Naive B cell (primary cell): ENCODE measurements around the gene CDKAL1. TPM values are rescaled to one million over a fixed set of nuclear protein-coding genes. Genes with fewer than 3 reads are reported as not detected.
A peak's percentile ranks its signal among the peaks of the same experiment; 100 is the strongest.

Source experiments
- ATAC-seq, 2 donors: fragments of 150-1000 bp; cut with Tn5 transposase; 2 replicates each; pipeline ENCODE4 v1.10.0; 2021; ENCODE audit warnings: low read depth in 2 of 2, mild to moderate bottlenecking in 2 of 2, moderate library complexity in 2 of 2
- DNase-seq: peaks from one replicate; pipeline ENCODE4 v3.0.0; 2022
- H3K27ac Mint-ChIP-seq, 6 donors: one replicate each; pipeline ENCODE4 v1.8.0; 2020 to 2022; ENCODE audit warnings: mild to moderate bottlenecking in 6 of 6, mixed read lengths in 6 of 6, moderate library complexity in 5 of 6, inconsistent platforms in 2 of 6
- H3K27me3 Mint-ChIP-seq, 3 donors: one replicate each; pipeline ENCODE4 v1.8.0; 2021 to 2022; ENCODE audit warnings: mixed read lengths in 3 of 3, mild to moderate bottlenecking in 1 of 3
- H3K36me3 Mint-ChIP-seq, 2 donors: one replicate each; pipeline ENCODE4 v1.8.0; 2020 to 2022; ENCODE audit warnings: mixed read lengths in 2 of 2, inconsistent platforms in 1 of 2, mild to moderate bottlenecking in 1 of 2
- H3K4me1 Mint-ChIP-seq, 3 donors: one replicate each; pipeline ENCODE4 v1.8.0; 2020 to 2022; ENCODE audit warnings: mixed read lengths in 3 of 3, inconsistent platforms in 1 of 3, mild to moderate bottlenecking in 1 of 3, moderate library complexity in 1 of 3
- H3K4me3 Mint-ChIP-seq, 8 donors: one replicate each; pipeline ENCODE4 v1.8.0; 2020 to 2022; ENCODE audit warnings: mild to moderate bottlenecking in 8 of 8, mixed read lengths in 8 of 8, moderate library complexity in 8 of 8, inconsistent platforms in 2 of 8
- H3K9me3 Mint-ChIP-seq, 7 donors: one replicate each; pipeline ENCODE4 v1.8.0; 2020 to 2022; ENCODE audit warnings: mixed read lengths in 7 of 7, mild to moderate bottlenecking in 5 of 7, inconsistent platforms in 2 of 7, moderate library complexity in 1 of 7
- polyA plus RNA-seq, 6 donors: library from polyadenylated mRNA; unstranded; fragments of 300-500 nt; fragmentation: Illumina TruSeq; gene quantifications; one replicate each; pipeline ENCODE4 v1.2.3, GENCODE V29; 2021; ENCODE audit warnings: low read depth in 6 of 6

CDKAL1 gene
- polyA plus RNA-seq, 6 donors from 2014 or later: 27.0 to 40.2 (median 33.6) TPM

- Mint-ChIP-seq H3K9me3 (no peaks in the 10 kb centered on the region), H3K27me3 (no peaks in the 10 kb centered on the region), H3K4me3 (no peak overlapping the region), H3K36me3 (no peaks in the 10 kb centered on the region), H3K4me1 (peaks cover 10 to 26% (median 19%) of the 10 kb centered on the region in 3 donors), H3K27ac (peak overlapping the region in 1 of 6 donors; percentile 7)
- DNase-seq (no peak), ATAC-seq (no peak)
Observed at GRCh38 chr6:20703049-20703448, 168.8 kb downstream of the CDKAL1 start.

GRCh38 chr6:20704325-20705025 is 170.2 kb downstream of the CDKAL1 start:
- Mint-ChIP-seq H3K4me3 (no peak overlapping the region), H3K36me3 (no peaks in the 10 kb centered on the region), H3K27ac (peak overlapping the region in 2 of 6 donors; percentile 12 to 22), H3K9me3 (no peaks in the 10 kb centered on the region), H3K27me3 (no peaks in the 10 kb centered on the region), H3K4me1 (peaks cover 10 to 28% (median 22%) of the 10 kb centered on the region in 3 donors)
- no peak for ATAC-seq
- no peak for DNase-seq

- Mint-ChIP-seq H3K27ac (no peak overlapping the region), H3K9me3 (no peaks in the 10 kb centered on the region), H3K27me3 (no peaks in the 10 kb centered on the region), H3K4me1 (peaks cover 10 to 28% (median 22%) of the 10 kb centered on the region in 3 donors), H3K36me3 (no peaks in the 10 kb centered on the region), H3K4me3 (no peak overlapping the region)
- ATAC-seq (no peak), DNase-seq (no peak)
Observed at GRCh38 chr6:20705741-20706140, 171.5 kb downstream of the CDKAL1 start.

- no peak overlapping the region for H3K27ac Mint-ChIP-seq
- no peak for DNase-seq
- H3K4me3 Mint-ChIP-seq: no peak overlapping the region
- no peak for ATAC-seq
- H3K27me3 Mint-ChIP-seq: no peaks in the 10 kb centered on the region
- H3K4me1 Mint-ChIP-seq: peaks cover 10 to 26% (median 22%) of the 10 kb centered on the region in 3 donors
- no peaks in the 10 kb centered on the region for H3K9me3 Mint-ChIP-seq
- no peaks in the 10 kb centered on the region for H3K36me3 Mint-ChIP-seq
Observed at GRCh38 chr6:20706238-20706938, 172.1 kb downstream of the CDKAL1 start.

GRCh38 chr6:20706939-20707485 is 172.8 kb downstream of the CDKAL1 start:
- Mint-ChIP-seq H3K27ac (no peak overlapping the region), H3K4me1 (peaks cover 8 to 25% (median 24%) of the 10 kb centered on the region in 3 donors), H3K27me3 (no peaks in the 10 kb centered on the region), H3K36me3 (peaks cover 0 to 1% of the 10 kb centered on the region in 2 donors), H3K9me3 (no peaks in the 10 kb centered on the region), H3K4me3 (no peak overlapping the region)
- DNase-seq: no peak
- ATAC-seq: no peak

GRCh38 chr6:20707870-20708269 is 173.6 kb downstream of the CDKAL1 start:
- Mint-ChIP-seq H3K4me1 (peaks cover 5 to 29% (median 21%) of the 10 kb centered on the region in 3 donors), H3K36me3 (peaks cover 0 to 3% of the 10 kb centered on the region in 2 donors), H3K27me3 (no peaks in the 10 kb centered on the region), H3K9me3 (no peaks in the 10 kb centered on the region), H3K4me3 (no peak overlapping the region), H3K27ac (no peak overlapping the region)
- ATAC-seq (no peak), DNase-seq (no peak)

- Mint-ChIP-seq H3K36me3 (peaks cover 0 to 3% of the 10 kb centered on the region in 2 donors), H3K27ac (peak overlapping the region in 1 of 6 donors; percentile 57), H3K9me3 (no peaks in the 10 kb centered on the region), H3K4me3 (no peak overlapping the region), H3K4me1 (peaks cover 5 to 29% (median 20%) of the 10 kb centered on the region in 3 donors), H3K27me3 (no peaks in the 10 kb centered on the region)
- no peak for ATAC-seq
- no peak for DNase-seq
Observed at GRCh38 chr6:20708367-20709124, 174.3 kb downstream of the CDKAL1 start.

GRCh38 chr6:20709451-20709850 is 175.2 kb downstream of the CDKAL1 start:
- DNase-seq: no peak
- no peaks in the 10 kb centered on the region for H3K27me3 Mint-ChIP-seq

GRCh38 chr6:20710341-20710740 is 176.1 kb downstream of the CDKAL1 start:
- H3K36me3 Mint-ChIP-seq: peaks cover 0 to 3% of the 10 kb centered on the region in 2 donors
- DNase-seq (no peak), ATAC-seq (no peak)
- peaks cover 5 to 22% (median 14%) of the 10 kb centered on the region in 3 donors for H3K4me1 Mint-ChIP-seq
- H3K27ac Mint-ChIP-seq: no peak overlapping the region
- H3K27me3 Mint-ChIP-seq: no peaks in the 10 kb centered on the region
- no peak overlapping the region for H3K4me3 Mint-ChIP-seq
- H3K9me3 Mint-ChIP-seq: no peaks in the 10 kb centered on the region

More at GRCh38 chr6:20709451-20709850, 175.2 kb downstream of the CDKAL1 start:
- H3K9me3 Mint-ChIP-seq: no peaks in the 10 kb centered on the region
- peaks cover 0 to 3% of the 10 kb centered on the region in 2 donors for H3K36me3 Mint-ChIP-seq
- ATAC-seq: no peak
- no peak overlapping the region for H3K4me3 Mint-ChIP-seq
- H3K4me1 Mint-ChIP-seq: peaks cover 5 to 22% (median 14%) of the 10 kb centered on the region in 3 donors
- H3K27ac Mint-ChIP-seq: no peak overlapping the region

GRCh38 chr6:20711518-20711917 is 177.3 kb downstream of the CDKAL1 start:
- ATAC-seq: no peak
- Mint-ChIP-seq H3K36me3 (peaks cover 0 to 3% of the 10 kb centered on the region in 2 donors), H3K27ac (peak overlapping the region in 2 of 6 donors; percentile 37 to 39)

GRCh38 chr6:20712011-20712410 is 177.8 kb downstream of the CDKAL1 start:
- Mint-ChIP-seq H3K4me1 (peaks cover 5 to 15% (median 5%) of the 10 kb centered on the region in 3 donors), H3K36me3 (peaks cover 0 to 3% of the 10 kb centered on the region in 2 donors), H3K27me3 (no peaks in the 10 kb centered on the region), H3K4me3 (no peak overlapping the region), H3K9me3 (no peaks in the 10 kb centered on the region), H3K27ac (peak overlapping the region in 2 of 6 donors; percentile 37 to 47)
- no peak for ATAC-seq
- no peak for DNase-seq

More at GRCh38 chr6:20711518-20711917, 177.3 kb downstream of the CDKAL1 start:
- Mint-ChIP-seq H3K4me3 (no peak overlapping the region), H3K9me3 (no peaks in the 10 kb centered on the region), H3K4me1 (peaks cover 5 to 15% (median 5%) of the 10 kb centered on the region in 3 donors), H3K27me3 (no peaks in the 10 kb centered on the region)
- DNase-seq: no peak

GRCh38 chr6:20715135-20715806 is 181.0 kb downstream of the CDKAL1 start:
- Mint-ChIP-seq H3K9me3 (no peaks in the 10 kb centered on the region), H3K27ac (no peak overlapping the region), H3K36me3 (peaks cover 0 to 3% of the 10 kb centered on the region in 2 donors), H3K4me1 (peaks cover 5 to 18% (median 7%) of the 10 kb centered on the region in 3 donors), H3K4me3 (no peak overlapping the region), H3K27me3 (no peaks in the 10 kb centered on the region)
- ATAC-seq (no peak), DNase-seq (no peak)

GRCh38 chr6:20716865-20717264 is 182.6 kb downstream of the CDKAL1 start:
- Mint-ChIP-seq H3K4me3 (no peak overlapping the region), H3K27me3 (no peaks in the 10 kb centered on the region), H3K36me3 (peaks cover under 1 to 4% of the 10 kb centered on the region in 2 donors)

More at GRCh38 chr6:20716865-20717264, 182.6 kb downstream of the CDKAL1 start:
- H3K4me1 Mint-ChIP-seq: peaks cover 5 to 16% (median 10%) of the 10 kb centered on the region in 3 donors
- H3K9me3 Mint-ChIP-seq: no peaks in the 10 kb centered on the region
- ATAC-seq (peak in 1 of 2 donors; percentile 53), DNase-seq (no peak)
- H3K27ac Mint-ChIP-seq: no peak overlapping the region
